ENCODE measurements around the gene ADK.
"Not testable (repeated sequence)": the region's sequence is repeated elsewhere in the genome, so short reads cannot be mapped to it uniquely, and the experiment has no call there.

ADK gene

GRCh38 chr10:74150990-74151878 lies at the start of gene ADK:
Gene ADK (plus strand): TSS chr10:74151221. CDS start chr10:74151279, 58 bp downstream.
- DNase-seq = peak; percentile 97

- peak; percentile 11 for DNase-seq
Observed at GRCh38 chr10:74103560-74104258, 47.3 kb upstream of the ADK start.

- no peak for DNase-seq
Observed at GRCh38 chr10:74104480-74104879, 46.5 kb upstream of the ADK start.

- no peak for DNase-seq
Observed at GRCh38 chr10:74104996-74105395, 46.0 kb upstream of the ADK start.

GRCh38 chr10:74107391-74107790 lies 43.6 kb upstream of the ADK start:
- DNase-seq = no peak

GRCh38 chr10:74109452-74109851 lies 41.6 kb upstream of the ADK start:
- DNase-seq = no peak

GRCh38 chr10:74110120-74110519 lies 40.9 kb upstream of the ADK start:
- no peak for DNase-seq

- no peak for DNase-seq
Observed at GRCh38 chr10:74111799-74112198, 39.2 kb upstream of the ADK start.

GRCh38 chr10:74113546-74113945 lies 37.5 kb upstream of the ADK start:
- DNase-seq = no peak

GRCh38 chr10:74114041-74114448 lies 37.0 kb upstream of the ADK start:
- no peak for DNase-seq

- no peak for DNase-seq
Observed at GRCh38 chr10:74117738-74118137, 33.3 kb upstream of the ADK start.

GRCh38 chr10:74118804-74119203 lies 32.2 kb upstream of the ADK start:
- no peak for DNase-seq

GRCh38 chr10:74120911-74121310 lies 30.1 kb upstream of the ADK start:
- DNase-seq = no peak

- DNase-seq = no peak
Observed at GRCh38 chr10:74121368-74121767, 29.7 kb upstream of the ADK start.

- DNase-seq = no peak
Observed at GRCh38 chr10:74122060-74122459, 29.0 kb upstream of the ADK start.

GRCh38 chr10:74123081-74123480 lies 27.9 kb upstream of the ADK start:
- DNase-seq = no peak

- no peak for DNase-seq
Observed at GRCh38 chr10:74133923-74134820, 16.8 kb upstream of the ADK start.

GRCh38 chr10:74135452-74135851 lies 15.6 kb upstream of the ADK start:
- no peak for DNase-seq

- no peak for DNase-seq
Observed at GRCh38 chr10:74137992-74138391, 13.0 kb upstream of the ADK start.

- not testable (repeated sequence) for DNase-seq
Observed at GRCh38 chr10:74138596-74138995, 12.4 kb upstream of the ADK start.

- no peak for DNase-seq
Observed at GRCh38 chr10:74139981-74140380, 11.0 kb upstream of the ADK start.

- DNase-seq = no peak
Observed at GRCh38 chr10:74140553-74140952, 10.5 kb upstream of the ADK start.

- no peak for DNase-seq
Observed at GRCh38 chr10:74145133-74145532, 5.9 kb upstream of the ADK start.
